K562 (cell line): Measurements from ENCODE around the gene TIMM17A. TPM values are rescaled to one million over a fixed set of nuclear protein-coding genes. Genes with fewer than 3 reads are reported as not detected.

Experiments
- ATF1 ChIP-seq, 2 experiments: fragments of 450-650 bp in 1 of 2; IDR thresholded peaks; 2 replicates each; pipeline ENCODE4 v1.6.1; 2016; ENCODE audit warnings: missing compliant biosample characterization in 1 of 2, missing genetic modification characterization in 1 of 2
- ATF4 ChIP-seq: fragments of 450-650 bp; formaldehyde crosslinking; IDR thresholded peaks from 2 replicates; pipeline ENCODE4 v1.4.0; 2022; ENCODE audit warnings: mild to moderate bottlenecking, moderate library complexity
- ATF6 ChIP-seq: sonication (generic); formaldehyde crosslinking; IDR thresholded peaks from 2 replicates; pipeline ENCODE4 v1.4.0; 2020; ENCODE audit warnings: mild to moderate bottlenecking, missing genetic modification reagents
- FOXK2 ChIP-seq, 2 experiments: fragments of 450-650 bp; IDR thresholded peaks in 1 of 2; conservative IDR thresholded peaks in 1 of 2; 2 replicates each; pipeline ENCODE4 v1.6.1; 2016; ENCODE audit warnings: low read depth in 2 of 2, mild to moderate bottlenecking in 1 of 2
- ILF3 ChIP-seq: fragments of 450-650 bp; IDR thresholded peaks from 2 replicates; pipeline ENCODE4 v1.6.1; 2018; ENCODE audit warnings: antibody characterized with exemption, mild to moderate bottlenecking, moderate library complexity, borderline replicate concordance
- KLF13 ChIP-seq: fragments of 450-650 bp; IDR thresholded peaks from 2 replicates; pipeline ENCODE4 v1.6.1; 2016; ENCODE audit warnings: missing genetic modification characterization, low read depth, mild to moderate bottlenecking, missing compliant biosample characterization, moderate library complexity, borderline replicate concordance
- MYC ChIP-seq, 2 experiments: fragments of 250-450 bp in 1 of 2; sonication (Bioruptor Pico) in 1 of 2; IDR thresholded peaks; 2 replicates each; pipeline versions ENCODE4 v1.5.1 to v1.6.1; 2012 to 2021; ENCODE audit warnings: low read depth in 2 of 2, borderline replicate concordance in 1 of 2, improper control_type of control experiment in 1 of 2, low read length in 1 of 2, mild to moderate bottlenecking in 1 of 2, moderate library complexity in 1 of 2
- PHB2 ChIP-seq: fragments of 450-650 bp; IDR thresholded peaks from 2 replicates; pipeline ENCODE4 v1.6.1; 2017; ENCODE audit warnings: low read depth
- RB1 ChIP-seq: fragments of 450-650 bp; IDR thresholded peaks from 2 replicates; pipeline ENCODE4 v1.6.1; 2017; ENCODE audit warnings: low read depth, mild to moderate bottlenecking
- SMAD3 ChIP-seq: fragments of 450-650 bp; formaldehyde crosslinking; conservative IDR thresholded peaks from 2 replicates; pipeline ENCODE4 v1.4.0; 2020; ENCODE audit warnings: mild to moderate bottlenecking
- TAF15 ChIP-seq: fragments of 200-400 bp; formaldehyde crosslinking; IDR thresholded peaks from 2 replicates; pipeline ENCODE4 v1.6.1; 2017; ENCODE audit warnings: mild to moderate bottlenecking, low read depth, low read length, moderate library complexity
- TAL1 ChIP-seq: fragments of 450-650 bp; IDR thresholded peaks from 2 replicates; pipeline ENCODE4 v1.6.1; 2016; ENCODE audit warnings: mild to moderate bottlenecking
- TEAD1 ChIP-seq, 2 experiments: fragments of 450-650 bp in 1 of 2; sonication (generic) in 1 of 2; formaldehyde crosslinking; IDR thresholded peaks; 2 replicates each; pipeline versions ENCODE4 v1.4.0 to v1.8.0; 2020 to 2022; ENCODE audit warnings: mild to moderate bottlenecking in 2 of 2, missing genetic modification reagents in 1 of 2
- TEAD4 ChIP-seq, 2 experiments: sonication (generic) in 1 of 2; formaldehyde crosslinking in 1 of 2; IDR thresholded peaks; 2 replicates each; pipeline versions ENCODE4 v1.6.1 to v1.8.0; 2012 to 2022; ENCODE audit warnings: borderline replicate concordance in 1 of 2, inconsistent platforms in 1 of 2, low read length in 1 of 2, mild to moderate bottlenecking in 1 of 2, missing genetic modification reagents in 1 of 2
- ZBTB5 ChIP-seq: fragments of 450-650 bp; IDR thresholded peaks from 2 replicates; pipeline ENCODE4 v1.6.1; 2017; ENCODE audit warnings: antibody characterized with exemption
- ZNF282 ChIP-seq: sonication (generic); formaldehyde crosslinking; IDR thresholded peaks from 2 replicates; pipeline ENCODE4 v1.8.1; 2023; ENCODE audit warnings: missing genetic modification reagents
- polyA plus RNA-seq, 8 experiments: library from polyadenylated mRNA; depleted of rRNA in 4 of 8; stranded (reverse) in 5 of 8; unstranded in 3 of 8; fragments of >200 nt; fragmentation: Nextera tagmentation in 2 of 8; fragmentation: Illumina TruSeq in 1 of 8; extraction: Ambion mirVana in 2 of 8; extraction: Trizol in 1 of 8; gene quantifications; 2 replicates each; pipeline versions ENCODE4 v1.2.1 to v1.2.3, GENCODE V29; 2011 to 2014; ENCODE audit warnings: inconsistent platforms in 1 of 8, missing spikeins in 1 of 8
- total RNA-seq, 7 experiments: library from RNA; depleted of rRNA in 6 of 7; stranded (reverse); fragments of >200 nt in 6 of 7; fragmentation: Illumina TruSeq in 2 of 7; extraction: Trizol in 2 of 7; gene quantifications; 2 replicates each; pipeline versions ENCODE4 v1.2.1 to v1.2.3, GENCODE V29; 2011 to 2021; ENCODE audit warnings: low replicate concordance in 1 of 7
- TF ChIP-seq, protein P1 (sequence below): sonication (generic); formaldehyde crosslinking; IDR thresholded peaks from 2 replicates; pipeline ENCODE4 v1.9.0; 2022; ENCODE audit warnings: mild to moderate bottlenecking, missing genetic modification reagents
- TF ChIP-seq, protein P2 (sequence below): fragments of 250-450 bp; sonication (Bioruptor Pico); IDR thresholded peaks from 2 replicates; pipeline ENCODE4 v1.4.0; 2020; ENCODE audit warnings: mild to moderate bottlenecking, moderate library complexity

The TIMM17A gene
- total and polyA plus RNA-seq, 9 of the 15 experiments (the other 6 are each of a cell fraction or from before 2014, with no cell fraction given): 116 to 744 (median 180) TPM

DNA sequence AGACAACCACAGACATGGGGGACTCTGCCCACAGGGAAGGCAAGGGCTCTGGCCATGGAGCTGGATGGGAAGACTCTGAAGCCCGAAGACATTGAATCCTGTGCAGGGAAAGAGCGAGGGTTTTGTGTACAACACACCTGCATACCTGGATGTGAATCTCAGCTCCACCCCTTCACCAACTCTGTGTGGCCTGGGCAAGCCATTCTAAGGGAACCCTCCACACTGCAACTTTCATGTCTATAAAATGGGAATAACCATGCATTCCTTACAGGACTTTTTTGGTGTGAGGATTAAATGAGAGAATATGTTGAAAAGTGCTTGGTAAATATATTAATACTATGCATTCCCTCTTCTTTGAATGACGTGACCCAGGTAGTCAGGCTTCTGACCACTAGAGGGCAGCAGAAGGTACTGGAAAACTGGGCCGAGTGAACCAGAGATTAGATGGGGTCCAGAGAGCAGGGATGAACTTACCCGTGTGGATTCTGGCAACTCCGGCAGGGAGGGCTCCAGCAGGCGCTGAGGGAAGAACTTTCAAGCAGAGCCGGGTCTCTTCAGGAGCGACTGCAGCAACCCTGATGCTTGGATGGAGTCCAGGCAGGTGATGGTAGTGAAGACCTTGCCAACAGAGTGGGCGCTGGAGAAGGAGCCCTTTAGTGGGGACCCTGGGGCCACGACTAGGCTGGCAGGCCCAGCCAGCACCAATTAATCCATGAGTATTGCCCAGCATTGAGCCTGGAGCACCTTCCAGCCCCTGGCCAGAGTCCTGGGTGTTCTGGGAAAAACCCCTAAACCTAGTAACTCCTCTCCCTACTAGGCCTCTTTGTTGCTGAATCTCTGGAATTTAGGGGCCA, 54.2 kb downstream of the TIMM17A start (continued):
- TF ChIP-seq ZBTB5: no peak
- peak; percentile 55; the same call in 1 of the 2 replicates for TF ChIP-seq MYC (IDR thresholded peaks at IDR 0.05; ENCODE audit: low read depth, low read length)
- TF ChIP-seq MYC (CRISPR knock-in tag; IDR thresholded peaks at IDR 0.05; ENCODE audit: borderline replicate concordance, low read depth): peak; percentile 24; the same call in 1 of the 2 replicates
- TF ChIP-seq, protein P1, sequence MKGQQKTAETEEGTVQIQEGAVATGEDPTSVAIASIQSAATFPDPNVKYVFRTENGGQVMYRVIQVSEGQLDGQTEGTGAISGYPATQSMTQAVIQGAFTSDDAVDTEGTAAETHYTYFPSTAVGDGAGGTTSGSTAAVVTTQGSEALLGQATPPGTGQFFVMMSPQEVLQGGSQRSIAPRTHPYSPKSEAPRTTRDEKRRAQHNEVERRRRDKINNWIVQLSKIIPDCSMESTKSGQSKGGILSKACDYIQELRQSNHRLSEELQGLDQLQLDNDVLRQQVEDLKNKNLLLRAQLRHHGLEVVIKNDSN: no peak
- TF ChIP-seq TAF15: no peak
- TF ChIP-seq, protein P2, sequence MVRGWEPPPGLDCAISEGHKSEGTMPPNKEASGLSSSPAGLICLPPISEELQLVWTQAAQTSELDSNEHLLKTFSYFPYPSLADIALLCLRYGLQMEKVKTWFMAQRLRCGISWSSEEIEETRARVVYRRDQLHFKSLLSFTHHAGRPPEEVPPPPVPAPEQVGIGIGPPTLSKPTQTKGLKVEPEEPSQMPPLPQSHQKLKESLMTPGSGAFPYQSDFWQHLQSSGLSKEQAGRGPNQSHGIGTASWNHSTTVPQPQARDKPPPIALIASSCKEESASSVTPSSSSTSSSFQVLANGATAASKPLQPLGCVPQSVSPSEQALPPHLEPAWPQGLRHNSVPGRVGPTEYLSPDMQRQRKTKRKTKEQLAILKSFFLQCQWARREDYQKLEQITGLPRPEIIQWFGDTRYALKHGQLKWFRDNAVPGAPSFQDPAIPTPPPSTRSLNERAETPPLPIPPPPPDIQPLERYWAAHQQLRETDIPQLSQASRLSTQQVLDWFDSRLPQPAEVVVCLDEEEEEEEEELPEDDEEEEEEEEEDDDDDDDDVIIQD (CRISPR knock-in tag): no peak
- 0 out of 4 replicates have a peak, but pooled peaks of 1 of the 2 experiments have one; percentile 29 for TF ChIP-seq TEAD1 (CRISPR knock-in tag; IDR thresholded peaks at IDR 0.05)
- 0 out of 2 replicates have a peak, but pooled peaks have one; percentile 34 for TF ChIP-seq ATF4
- peak; percentile 53; the same call in 1 of the 2 replicates for TF ChIP-seq RB1
- 0 out of 2 replicates have a peak, but pooled peaks have one; percentile 20 for TF ChIP-seq TEAD4 (IDR thresholded peaks at IDR 0.05; ENCODE audit: low read length)
- no peak for TF ChIP-seq TEAD4 (CRISPR knock-in tag; IDR thresholded peaks at IDR 0.05; ENCODE audit: borderline replicate concordance)
- TF ChIP-seq ILF3: no peak
- 0 out of 2 replicates have a peak, but pooled peaks have one; percentile 50 for TF ChIP-seq SMAD3 (CRISPR knock-in tag)
- no peak for TF ChIP-seq ATF6
- TF ChIP-seq ZNF282 (CRISPR knock-in tag): no peak
- no peak for TF ChIP-seq FOXK2 (conservative IDR thresholded peaks at IDR 0.05 in 1 of 2, IDR thresholded peaks at IDR 0.05 in 1 of 2; ENCODE audit: low read depth in 2 of 2)
- TF ChIP-seq ATF1 (CRISPR knock-in tag; IDR thresholded peaks at IDR 0.05): no peak
- peak; percentile 82 for TF ChIP-seq ATF1 (tag; IDR thresholded peaks at IDR 0.05)
- 0 out of 2 replicates have a peak, but pooled peaks have one; percentile 42 for TF ChIP-seq KLF13 (tag)
- no peak for TF ChIP-seq TAL1
- no peak for TF ChIP-seq PHB2
